Stimulated activated CD4-positive, alpha-beta T cell treated with anti-CD3 and anti-CD28 coated beads, Interleukin-1b, Interleukin-23, amount 100 ng/mL, for 48 hours (primary cell): ENCODE data around the gene NIT2.
"Not testable (repeated sequence)": the region's sequence is repeated elsewhere in the genome, so short reads cannot be mapped to it uniquely, and the experiment has no call there.

Experiments used
- DNase-seq: peaks from one replicate; pipeline ENCODE4 v3.0.0-alpha.2; 2020

Gene NIT2

GRCh38 chr3:100334488-100335351 is at the start of gene NIT2:
Gene NIT2, plus strand, starts transcription at chr3:100334757. Its CDS starts 35 bp downstream, at chr3:100334792.
- peak; percentile 80 for DNase-seq

GRCh38 chr3:100288288-100288894 is 46.2 kb upstream of the NIT2 start:
- no peak for DNase-seq

GRCh38 chr3:100289339-100289738 is 45.2 kb upstream of the NIT2 start:
- no peak for DNase-seq

GRCh38 chr3:100295089-100295488 is 39.5 kb upstream of the NIT2 start:
- DNase-seq = no peak

- no peak for DNase-seq
Measured at GRCh38 chr3:100297784-100298183, 36.8 kb upstream of the NIT2 start.

GRCh38 chr3:100299016-100299415 is 35.5 kb upstream of the NIT2 start:
- no peak for DNase-seq

GRCh38 chr3:100306695-100307094 is 27.9 kb upstream of the NIT2 start:
- DNase-seq = no peak

- no peak for DNase-seq
Measured at GRCh38 chr3:100310355-100310965, 24.1 kb upstream of the NIT2 start.

GRCh38 chr3:100311011-100311410 is 23.5 kb upstream of the NIT2 start:
- DNase-seq = no peak

- peak; percentile 8 for DNase-seq
Measured at GRCh38 chr3:100316641-100317069, 17.9 kb upstream of the NIT2 start.

- no peak for DNase-seq
Measured at GRCh38 chr3:100317912-100318311, 16.6 kb upstream of the NIT2 start.

GRCh38 chr3:100319951-100320350 is 14.6 kb upstream of the NIT2 start:
- no peak for DNase-seq

- no peak for DNase-seq
Measured at GRCh38 chr3:100324044-100324443, 10.5 kb upstream of the NIT2 start.

- DNase-seq = no peak
Measured at GRCh38 chr3:100325827-100326226, 8.7 kb upstream of the NIT2 start.

GRCh38 chr3:100327377-100327776 is 7.2 kb upstream of the NIT2 start:
- not testable (repeated sequence) for DNase-seq

- DNase-seq = no peak
Measured at GRCh38 chr3:100329800-100330489, 4.6 kb upstream of the NIT2 start.

GRCh38 chr3:100330651-100331050 is 3.9 kb upstream of the NIT2 start:
- no peak for DNase-seq

- DNase-seq = no peak
Measured at GRCh38 chr3:100331660-100332059, 2.9 kb upstream of the NIT2 start.

- no peak for DNase-seq
Measured at GRCh38 chr3:100333051-100333450, 1.5 kb upstream of the NIT2 start.

GRCh38 chr3:100333970-100334487 is 528 bp upstream of the NIT2 start:
- peak; percentile 5 for DNase-seq

- DNase-seq = peak; percentile 23
Measured at GRCh38 chr3:100335434-100335833, 877 bp downstream of the NIT2 start.

- not testable (repeated sequence) for DNase-seq
Measured at GRCh38 chr3:100336229-100336628, 1.7 kb downstream of the NIT2 start.

GRCh38 chr3:100338911-100339310 is 4.4 kb downstream of the NIT2 start:
- no peak for DNase-seq
